Endothelial cell of umbilical vein (primary cell): ENCODE data around the gene SOCS3. TPM values are rescaled to one million over a fixed set of nuclear protein-coding genes. Genes with fewer than 3 reads are reported as not detected.

Source experiments
- BruUV-seq: library from RNA; stranded (reverse); fragments of 400-500 nt; replicated peaks from 2 replicates; lab custom pipeline; 2021; lab: Mats Ljungman, UMichigan
- CTCF ChIA-PET: fragments of 300-600, 350-600 bp; sonication (Branson Sonifier 250); formaldehyde crosslinking; loops from one replicate; lab custom pipeline; 2021; ENCODE audit warnings: antibody characterized with exemption, inconsistent platforms; lab: Charles Lee
- POLR2A ChIA-PET: fragments of 300-600, 350-600 bp; sonication (Branson Sonifier 250); formaldehyde crosslinking; loops from one replicate; lab custom pipeline; 2021; ENCODE audit warnings: antibody characterized with exemption, inconsistent platforms; lab: Charles Lee
- DNase-seq: peaks from one replicate; pipeline ENCODE4 v3.0.0-alpha.2; 2011; ENCODE audit warnings: low read depth, low spot score
- FAIRE-seq: peaks from 2 replicates; lab custom pipeline; 2011; peaks lifted over from hg19 to GRCh38; lab: Jason Lieb, UNC
- H2AFZ ChIP-seq: 2 replicates; pipeline ENCODE4 v1.6.0; 2012; ENCODE audit warnings: low read depth, low read length, control low read depth, inconsistent platforms
- H3K27ac ChIP-seq: 2 replicates; pipeline ENCODE4 v1.5.1; 2011; ENCODE audit warnings: low read depth, mild to moderate bottlenecking, control low read depth, low read length, moderate library complexity; ENCODE audit not compliant: insufficient read depth
- H3K27me3 ChIP-seq, 2 experiments: 2 replicates each; pipeline versions ENCODE4 v1.6.0 to v1.6.1; 2011; ENCODE audit warnings: low read length in 2 of 2, mixed read lengths in 1 of 2; ENCODE audit not compliant: control insufficient read depth in 2 of 2, insufficient read depth in 2 of 2
- H3K36me3 ChIP-seq, 2 experiments: 2 replicates in 1 of 2; 3 replicates in 1 of 2; pipeline ENCODE4 v1.5.1; 2011; ENCODE audit warnings: low read length in 2 of 2, mild to moderate bottlenecking in 1 of 2, moderate library complexity in 1 of 2; ENCODE audit not compliant: control insufficient read depth in 2 of 2, insufficient read depth in 2 of 2; ENCODE audit errors: extremely low read depth in 1 of 2
- H3K4me1 ChIP-seq: 3 replicates; pipeline ENCODE4 v1.5.1; 2011; ENCODE audit warnings: mild to moderate bottlenecking, low read length; ENCODE audit not compliant: control insufficient read depth, insufficient read depth; ENCODE audit errors: extremely low read depth
- H3K4me2 ChIP-seq: 2 replicates; pipeline ENCODE4 v1.6.1; 2011; ENCODE audit warnings: low read length, control low read depth, mixed read lengths; ENCODE audit not compliant: insufficient read depth
- H3K4me3 ChIP-seq, 3 experiments: fragments of 200-600 bp in 1 of 3; sonication (generic), shearing (Covaris generic) in 1 of 3; replicated peaks in 1 of 3; 2 replicates each; pipeline ENCODE4 v1.5.1; 2011 to 2016; ENCODE audit warnings: control low read depth in 3 of 3, low read length in 3 of 3, mild to moderate bottlenecking in 2 of 3, inconsistent platforms in 1 of 3, low read depth in 1 of 3, moderate library complexity in 1 of 3; ENCODE audit not compliant: insufficient read depth in 1 of 3
- H3K79me2 ChIP-seq: 2 replicates; pipeline ENCODE4 v1.6.0; 2012; ENCODE audit warnings: low read length, inconsistent platforms; ENCODE audit not compliant: control insufficient read depth, insufficient read depth
- H3K9ac ChIP-seq: replicated peaks from 2 replicates; pipeline ENCODE3; 2011; ENCODE audit warnings: low read length, control low read depth; ENCODE audit not compliant: insufficient read depth; ENCODE audit errors: extremely low read depth
- H3K9me1 ChIP-seq: replicated peaks from 3 replicates; pipeline ENCODE4 v1.6.0; 2011; ENCODE audit warnings: mild to moderate bottlenecking, low read length; ENCODE audit not compliant: control insufficient read depth, insufficient read depth; ENCODE audit errors: extremely low read depth
- H3K9me3 ChIP-seq: replicated peaks from 2 replicates; pipeline ENCODE4 v1.5.1; 2012; ENCODE audit warnings: low read length, inconsistent platforms; ENCODE audit not compliant: control insufficient read depth, insufficient read depth
- H4K20me1 ChIP-seq: replicated peaks from 2 replicates; pipeline ENCODE3; 2011; ENCODE audit warnings: mild to moderate bottlenecking, low read length; ENCODE audit not compliant: control insufficient read depth, insufficient read depth; ENCODE audit errors: extremely low read depth
- EZH2 ChIP-seq: IDR thresholded peaks from 2 replicates; pipeline ENCODE4 v1.6.1; 2012; ENCODE audit warnings: borderline replicate concordance, low read depth, mild to moderate bottlenecking, moderate library complexity, low read length, inconsistent platforms; ENCODE audit not compliant: severe bottlenecking
- FOS ChIP-seq: IDR thresholded peaks from 2 replicates; pipeline ENCODE4 v1.6.1; 2011; ENCODE audit warnings: mild to moderate bottlenecking, low read length, moderate library complexity, borderline replicate concordance; ENCODE audit not compliant: insufficient read depth
- GATA2 ChIP-seq: IDR thresholded peaks from 2 replicates; pipeline ENCODE4 v1.7.0; 2011; ENCODE audit warnings: low read depth, mild to moderate bottlenecking, moderate library complexity, mixed read lengths, low read length; ENCODE audit not compliant: insufficient read length, insufficient read depth
- JUN ChIP-seq: IDR thresholded peaks from 2 replicates; pipeline ENCODE4 v1.6.1; 2011; ENCODE audit warnings: borderline replicate concordance, low read depth; ENCODE audit not compliant: insufficient read length, insufficient read depth
- MYC ChIP-seq: IDR thresholded peaks from one replicate; pipeline ENCODE4 v1.6.1; 2011; ENCODE audit warnings: mild to moderate bottlenecking, low read depth, low read length
- POLR2A ChIP-seq: IDR thresholded peaks from 2 replicates; pipeline ENCODE4 v1.6.1; 2012; ENCODE audit warnings: low read depth, mild to moderate bottlenecking, control low read depth, low read length
- POLR2AphosphoS5 ChIP-seq: IDR thresholded peaks from 2 replicates; pipeline ENCODE4 v1.6.1; 2012; ENCODE audit warnings: low read depth, mild to moderate bottlenecking, control low read depth, low read length, moderate library complexity; ENCODE audit not compliant: insufficient read depth
- dilution Hi-C: fragments of 300-500 bp; cut with MboI; formaldehyde crosslinking; loops from one replicate; pipeline ENCODE4 v1.15.0; 2019; ENCODE audit warnings: low sequenced_read_pairs; ENCODE audit not compliant: extremely low pct_ligation_motif_present
- intact Hi-C: fragments of 100-400 bp; cut with micrococcal nuclease; formaldehyde crosslinking; loops from one replicate; pipeline ENCODE4 v1.10.0; 2022
- polyA plus RNA-seq, 4 experiments: library from polyadenylated mRNA; depleted of rRNA in 3 of 4; stranded (reverse) in 3 of 4; unstranded in 1 of 4; fragments of >200 nt; gene quantifications; 2 replicates each; pipeline versions ENCODE4 v1.2.1 to v1.2.3, GENCODE V29; 2011 to 2012; ENCODE audit warnings: missing spikeins in 1 of 4
- total RNA-seq: library from RNA; stranded (reverse); gene quantifications from 2 replicates; pipeline ENCODE4 v1.2.3, GENCODE V29; 2021
- TF ChIP-seq, protein P1 (sequence below): IDR thresholded peaks from 2 replicates; pipeline ENCODE4 v1.6.1; 2011; ENCODE audit not compliant: insufficient read depth, insufficient read length
- TF ChIP-seq, protein P2 (sequence below), 2 donors: IDR thresholded peaks; 1 replicate in 1 of 2; 2 replicates in 1 of 2; pipeline ENCODE4 v1.5.1; 2011; ENCODE audit warnings: low read length in 2 of 2, mild to moderate bottlenecking in 2 of 2, moderate library complexity in 2 of 2, control low read depth in 1 of 2, inconsistent platforms in 1 of 2, low read depth in 1 of 2; ENCODE audit not compliant: insufficient read depth in 1 of 2; ENCODE audit errors: extremely low read depth in 1 of 2

The SOCS3 gene
- total and polyA plus RNA-seq, 2 donors (not counting 3 experiments of a cell fraction or from before 2014, with no cell fraction given), result 6.2 to 14.3 TPM

- dilution Hi-C loops, result no loop called here
- Histone ChIP-seq H3K9me1 (no peaks in the 10 kb centered on the region), H3K27me3 (no peaks in the 10 kb centered on the region), H4K20me1 (no peaks in the 10 kb centered on the region), H3K4me3 (no peak overlapping the region), H2AFZ (no peak overlapping the region), H3K79me2 (peaks cover 24% of the 10 kb centered on the region), H3K4me1 (peaks cover 53% of the 10 kb centered on the region), H3K4me2 (no peak overlapping the region), H3K27ac (no peak overlapping the region), H3K9ac (no peak overlapping the region), H3K36me3 (peaks cover 3 to 9% of the 10 kb centered on the region in 2 experiments), H3K9me3 (no peaks in the 10 kb centered on the region)
- TF ChIP-seq MYC (no peak), POLR2AphosphoS5 (no peak), EZH2 (no peak), FOS (no peak), GATA2 (no peak), POLR2A (no peak), JUN (no peak)
- TF ChIP-seq, protein P1, sequence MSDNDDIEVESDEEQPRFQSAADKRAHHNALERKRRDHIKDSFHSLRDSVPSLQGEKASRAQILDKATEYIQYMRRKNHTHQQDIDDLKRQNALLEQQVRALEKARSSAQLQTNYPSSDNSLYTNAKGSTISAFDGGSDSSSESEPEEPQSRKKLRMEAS, result no peak
- TF ChIP-seq, protein P2, sequence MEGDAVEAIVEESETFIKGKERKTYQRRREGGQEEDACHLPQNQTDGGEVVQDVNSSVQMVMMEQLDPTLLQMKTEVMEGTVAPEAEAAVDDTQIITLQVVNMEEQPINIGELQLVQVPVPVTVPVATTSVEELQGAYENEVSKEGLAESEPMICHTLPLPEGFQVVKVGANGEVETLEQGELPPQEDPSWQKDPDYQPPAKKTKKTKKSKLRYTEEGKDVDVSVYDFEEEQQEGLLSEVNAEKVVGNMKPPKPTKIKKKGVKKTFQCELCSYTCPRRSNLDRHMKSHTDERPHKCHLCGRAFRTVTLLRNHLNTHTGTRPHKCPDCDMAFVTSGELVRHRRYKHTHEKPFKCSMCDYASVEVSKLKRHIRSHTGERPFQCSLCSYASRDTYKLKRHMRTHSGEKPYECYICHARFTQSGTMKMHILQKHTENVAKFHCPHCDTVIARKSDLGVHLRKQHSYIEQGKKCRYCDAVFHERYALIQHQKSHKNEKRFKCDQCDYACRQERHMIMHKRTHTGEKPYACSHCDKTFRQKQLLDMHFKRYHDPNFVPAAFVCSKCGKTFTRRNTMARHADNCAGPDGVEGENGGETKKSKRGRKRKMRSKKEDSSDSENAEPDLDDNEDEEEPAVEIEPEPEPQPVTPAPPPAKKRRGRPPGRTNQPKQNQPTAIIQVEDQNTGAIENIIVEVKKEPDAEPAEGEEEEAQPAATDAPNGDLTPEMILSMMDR (IDR thresholded peaks at IDR 0.05; ENCODE audit: extremely low read depth in 1 of 2, insufficient read depth in 1 of 2, low read depth in 1 of 2, low read length in 2 of 2), result no peak
- DNase-seq (no peak), FAIRE-seq (no peak)
- intact Hi-C loops, result no loop called here
- POLR2A ChIA-PET, result no interaction called here
- CTCF ChIA-PET, result interaction anchor here (1.0 to 1.5 kb wide), 3 partner anchors 30 to 67 kb away, joined by 3 read pairs; no protein-coding TSS in a partner anchor
- BruUV-seq, result no TSS peak
Measured at GRCh38 chr17:78355045-78355641, 4.7 kb downstream of the SOCS3 start.
